H1 (cell line): ENCODE results near the gene ZNF813. TPM values are rescaled to one million over a fixed set of nuclear protein-coding genes. Genes with fewer than 3 reads are reported as not detected.

Source experiments
- CTCF ChIA-PET: fragments of 300-600 bp; sonication (Branson Sonifier 250); formaldehyde crosslinking; loops from one replicate; lab custom pipeline; 2021; ENCODE audit not compliant: partially characterized antibody; lab: Charles Lee
- POLR2A ChIA-PET: fragments of 300-600 bp; sonication (Branson Sonifier 250); formaldehyde crosslinking; loops from one replicate; lab custom pipeline; 2021; ENCODE audit warnings: inconsistent platforms; ENCODE audit not compliant: partially characterized antibody; lab: Charles Lee
- DNase-seq, 2 experiments: peaks; one replicate each; pipeline versions ENCODE4 v3.0.0 to v3.0.0-alpha.2; 2010 to 2022; ENCODE audit warnings: low spot score in 2 of 2, low read depth in 1 of 2, mixed read lengths in 1 of 2
- FAIRE-seq: peaks from 2 replicates; lab custom pipeline; 2011; peaks lifted over from hg19 to GRCh38; lab: Jason Lieb, UNC
- H2AFZ ChIP-seq: 2 replicates; pipeline ENCODE4 v1.8.1; 2012; ENCODE audit warnings: low read length, inconsistent platforms
- H2AK5ac ChIP-seq: 2 replicates; pipeline ENCODE4 v1.6.1; 2013; ENCODE audit warnings: low read depth, low read length
- H2BK120ac ChIP-seq: replicated peaks from 2 replicates; pipeline ENCODE3; 2013; ENCODE audit warnings: low read depth, low read length, inconsistent platforms
- H2BK12ac ChIP-seq: 2 replicates; pipeline ENCODE4 v1.6.1; 2013; ENCODE audit warnings: low read depth, low read length
- H2BK15ac ChIP-seq: 2 replicates; pipeline ENCODE4 v1.6.1; 2013; ENCODE audit warnings: low read length
- H2BK20ac ChIP-seq: 2 replicates; pipeline ENCODE4 v1.6.1; 2013; ENCODE audit warnings: low read length
- H2BK5ac ChIP-seq: 2 replicates; pipeline ENCODE4 v1.6.1; 2013; ENCODE audit warnings: low read depth, low read length
- H3K14ac ChIP-seq: 2 replicates; pipeline ENCODE4 v1.6.1; 2013; ENCODE audit warnings: inconsistent platforms; ENCODE audit not compliant: insufficient read length
- H3K18ac ChIP-seq: 2 replicates; pipeline ENCODE4 v1.6.1; 2013; ENCODE audit warnings: low read length; ENCODE audit errors: extremely low read depth
- H3K23ac ChIP-seq: 2 replicates; pipeline ENCODE4 v1.6.1; 2013; ENCODE audit warnings: inconsistent platforms; ENCODE audit not compliant: insufficient read length
- H3K23me2 ChIP-seq: 2 replicates; pipeline ENCODE4 v1.6.1; 2013; ENCODE audit warnings: low read depth, low read length
- H3K27ac ChIP-seq: 2 replicates; pipeline ENCODE4 v1.6.1; 2011; ENCODE audit warnings: low read depth, low read length, inconsistent platforms
- H3K27me3 ChIP-seq, 4 experiments: replicated peaks in 1 of 4; 1 replicate in 1 of 4; 2 replicates in 3 of 4; pipeline versions ENCODE4 v1.6.1 to v1.8.1; 2011 to 2013; ENCODE audit warnings: low read length in 3 of 4, mild to moderate bottlenecking in 3 of 4, inconsistent platforms in 2 of 4, mixed read lengths in 2 of 4, moderate library complexity in 1 of 4; ENCODE audit not compliant: control insufficient read depth in 3 of 4, insufficient read depth in 3 of 4; ENCODE audit errors: extremely low read depth in 1 of 4
- H3K36me3 ChIP-seq, 4 experiments: 2 replicates each; pipeline versions ENCODE4 v1.6.1 to v1.8.1; 2011 to 2013; ENCODE audit warnings: mild to moderate bottlenecking in 4 of 4, low read length in 3 of 4, moderate library complexity in 2 of 4, control low read depth in 1 of 4, inconsistent platforms in 1 of 4; ENCODE audit not compliant: insufficient read depth in 4 of 4, control insufficient read depth in 2 of 4
- H3K4ac ChIP-seq: replicated peaks from 2 replicates; pipeline ENCODE3; 2013; ENCODE audit warnings: low read length, low read depth, mixed read lengths, inconsistent platforms; ENCODE audit not compliant: insufficient read length
- H3K4me1 ChIP-seq, 4 experiments: replicated peaks in 1 of 4; 1 replicate in 1 of 4; 2 replicates in 3 of 4; pipeline versions ENCODE4 v1.6.1 to v1.8.1; 2011 to 2013; ENCODE audit warnings: low read length in 3 of 4, inconsistent platforms in 2 of 4, mixed read lengths in 1 of 4; ENCODE audit not compliant: insufficient read depth in 4 of 4, control insufficient read depth in 3 of 4
- H3K4me2 ChIP-seq, 2 experiments: 2 replicates each; pipeline versions ENCODE4 v1.6.1 to v1.8.1; 2011 to 2013; ENCODE audit warnings: low read depth in 2 of 2, low read length in 2 of 2, control low read depth in 1 of 2, inconsistent platforms in 1 of 2, mild to moderate bottlenecking in 1 of 2; ENCODE audit not compliant: insufficient read depth in 1 of 2
- H3K4me3 ChIP-seq, 4 experiments: fragments of 200-600, 300-600 bp in 1 of 4; sonication (generic), shearing (Covaris generic), sonication (Bioruptor Twin) in 1 of 4; 2 replicates each; pipeline versions ENCODE4 v1.5.1 to v1.8.1; 2011 to 2016; ENCODE audit warnings: low read length in 4 of 4, low read depth in 3 of 4, control low read depth in 2 of 4, inconsistent platforms in 2 of 4, mild to moderate bottlenecking in 2 of 4, mixed read lengths in 1 of 4, moderate library complexity in 1 of 4; ENCODE audit not compliant: insufficient read depth in 2 of 4; ENCODE audit errors: extremely low read depth in 1 of 4
- H3K56ac ChIP-seq: replicated peaks from 2 replicates; pipeline ENCODE3; 2013; ENCODE audit warnings: low read depth, mild to moderate bottlenecking, mixed read lengths, low read length, inconsistent platforms; ENCODE audit not compliant: insufficient read length
- H3K79me1 ChIP-seq: 2 replicates; pipeline ENCODE4 v1.6.1; 2013; ENCODE audit warnings: low read depth, low read length, control low read depth
- H3K79me2 ChIP-seq, 2 experiments: 2 replicates each; pipeline versions ENCODE4 v1.6.1 to v1.8.1; 2012 to 2013; ENCODE audit warnings: low read length in 2 of 2, mild to moderate bottlenecking in 2 of 2, inconsistent platforms in 1 of 2; ENCODE audit not compliant: insufficient read depth in 2 of 2, control insufficient read depth in 1 of 2
- H3K9ac ChIP-seq, 4 experiments: replicated peaks in 1 of 4; 1 replicate in 1 of 4; 2 replicates in 3 of 4; pipeline versions ENCODE4 v1.6.1 to v1.8.1; 2011 to 2013; ENCODE audit warnings: low read depth in 3 of 4, low read length in 3 of 4, control low read depth in 2 of 4, mild to moderate bottlenecking in 2 of 4, moderate library complexity in 2 of 4, inconsistent platforms in 1 of 4; ENCODE audit errors: extremely low read depth in 1 of 4
- H3K9me3 ChIP-seq, 2 experiments: 2 replicates each; pipeline versions ENCODE4 v1.6.1 to v1.8.1; 2012 to 2013; ENCODE audit warnings: mild to moderate bottlenecking in 2 of 2, moderate library complexity in 2 of 2, control low read depth in 1 of 2, inconsistent platforms in 1 of 2, low read depth in 1 of 2, low read length in 1 of 2, mixed read lengths in 1 of 2; ENCODE audit not compliant: insufficient read depth in 2 of 2
- H4K20me1 ChIP-seq, 2 experiments: replicated peaks in 1 of 2; 2 replicates each; pipeline versions ENCODE3 to v1.8.1; 2011 to 2013; ENCODE audit warnings: inconsistent platforms in 2 of 2, low read length in 2 of 2, mild to moderate bottlenecking in 1 of 2; ENCODE audit not compliant: insufficient read depth in 2 of 2, control insufficient read depth in 1 of 2
- H4K5ac ChIP-seq: 2 replicates; pipeline ENCODE4 v1.6.1; 2013; ENCODE audit warnings: low read length, low read depth, mixed read lengths, inconsistent platforms; ENCODE audit not compliant: insufficient read length
- H4K8ac ChIP-seq: 2 replicates; pipeline ENCODE4 v1.8.0; 2013; ENCODE audit warnings: mild to moderate bottlenecking, moderate library complexity, low read length, inconsistent platforms; ENCODE audit not compliant: insufficient read depth; ENCODE audit errors: extremely low read depth
- H4K91ac ChIP-seq: replicated peaks from 2 replicates; pipeline ENCODE3; 2013; ENCODE audit warnings: low read length, mixed read lengths, inconsistent platforms; ENCODE audit not compliant: insufficient read length
- CEBPB ChIP-seq: IDR thresholded peaks from 2 replicates; pipeline ENCODE4 v1.6.1; 2012; ENCODE audit warnings: low read depth, low read length
- WGBS, 2 experiments: shearing (Covaris generic) in 1 of 2; methylation state at CpG; one replicate each; pipeline versions ENCODE4 v1.1.6 to v1.1.7; 2013 to 2015; ENCODE audit warnings: low lambda C conversion rate in 2 of 2, mixed read lengths in 2 of 2, inconsistent platforms in 1 of 2, low coverage in 1 of 2, missing lambda C conversion rate in 1 of 2; ENCODE audit not compliant: insufficient replicate concordance in 2 of 2, insufficient coverage in 1 of 2, insufficient read length in 1 of 2; ENCODE audit errors: extremely low coverage in 1 of 2, missing lambda C conversion rate in 1 of 2; 5-methylcytosine and 5-hydroxymethylcytosine counted together
- polyA plus RNA-seq, 7 experiments: library from polyadenylated mRNA; depleted of rRNA in 3 of 7; stranded (reverse) in 5 of 7; unstranded in 2 of 7; fragments of >200 nt in 5 of 7; fragments of 200-250 nt in 2 of 7; gene quantifications; 1 replicate in 5 of 7; 2 replicates in 1 of 7; 4 replicates in 1 of 7; pipeline versions ENCODE4 v1.2.1 to v1.2.3, GENCODE V29; 2011 to 2013; ENCODE audit warnings: missing spikeins in 2 of 7, mixed read lengths in 2 of 7
- total RNA-seq: library from RNA; stranded (reverse); fragmentation: NEBNext Ultra II Directional; extraction: Animal tissue kit (Norgen Biotek cat#: 25700); gene quantifications from 2 replicates; pipeline ENCODE4 v1.2.1, GENCODE V29; 2021

ZNF813 gene
- total and polyA plus RNA-seq, 2 of the 8 experiments (the other 6 are each of a cell fraction or from before 2014, with no cell fraction given), result 2.9 to 22.1 TPM

GRCh38 chr19:53518121-53518520 is 50.6 kb downstream of the ZNF813 start:
- FAIRE-seq (no peak), DNase-seq (no peak)
- Histone ChIP-seq H2BK5ac (no peak overlapping the region), H2BK15ac (no peak overlapping the region), H4K20me1 (peaks cover 0 to 5% of the 10 kb centered on the region in 2 experiments), H2AK5ac (no peak overlapping the region), H3K27ac (no peak overlapping the region), H3K79me1 (peaks cover 3% of the 10 kb centered on the region; the same call in 1 of the 2 replicates), H2BK12ac (no peak overlapping the region), H3K4me2 (no peak overlapping the region), H3K27me3 (peaks cover 0 to 3% (median 1%) of the 10 kb centered on the region in 4 experiments; a peak in 2 of 7 replicates), H2BK120ac (no peak overlapping the region), H4K5ac (no peak overlapping the region), H3K18ac (no peak overlapping the region), H3K23ac (no peak overlapping the region), H3K56ac (no peak overlapping the region), H3K9me3 (no peaks in the 10 kb centered on the region), H3K4me3 (no peak overlapping the region), H3K4me1 (peaks cover 0 to 9% (median 2%) of the 10 kb centered on the region in 4 experiments; a peak in 4 of 7 replicates), H3K9ac (no peak overlapping the region), H4K91ac (no peak overlapping the region), H3K23me2 (peaks cover 9% of the 10 kb centered on the region), H3K14ac (no peak overlapping the region), H3K4ac (no peak overlapping the region), H2BK20ac (no peak overlapping the region), H4K8ac (no peak overlapping the region), H3K79me2 (peaks cover 10 to 21% of the 10 kb centered on the region in 2 experiments; a peak in 3 of 4 replicates), H2AFZ (no peak overlapping the region), H3K36me3 (peaks cover 0 to under 1% (median 0%) of the 10 kb centered on the region in 4 experiments; a peak in 2 of 8 replicates)
- POLR2A ChIA-PET, result no interaction called here
- 86% methylated on average over 4 of the region's 4 CpGs; no CpG with 5 or more reads in 1 of the 2 experiments for WGBS, 2 experiments
- TF ChIP-seq CEBPB, result no peak
- CTCF ChIA-PET, result interaction anchor here (0.9 kb wide), 1 partner anchor 328 kb away, joined by 3 read pairs; no protein-coding TSS in a partner anchor
